H1 (cell line): ENCODE results near the gene TRIM50. TPM values are rescaled to one million over a fixed set of nuclear protein-coding genes. Genes with fewer than 3 reads are reported as not detected.
"Not testable (repeated sequence)": the region's sequence is repeated elsewhere in the genome, so short reads cannot be mapped to it uniquely, and the experiment has no call there.

Experiments used
- CTCF ChIA-PET: fragments of 300-600 bp; sonication (Branson Sonifier 250); formaldehyde crosslinking; loops from one replicate; lab custom pipeline; 2021; ENCODE audit not compliant: partially characterized antibody; lab: Charles Lee
- POLR2A ChIA-PET: fragments of 300-600 bp; sonication (Branson Sonifier 250); formaldehyde crosslinking; loops from one replicate; lab custom pipeline; 2021; ENCODE audit warnings: inconsistent platforms; ENCODE audit not compliant: partially characterized antibody; lab: Charles Lee
- DNase-seq, 2 experiments: peaks; one replicate each; pipeline versions ENCODE4 v3.0.0 to v3.0.0-alpha.2; 2010 to 2022; ENCODE audit warnings: low spot score in 2 of 2, low read depth in 1 of 2, mixed read lengths in 1 of 2
- FAIRE-seq: peaks from 2 replicates; lab custom pipeline; 2011; peaks lifted over from hg19 to GRCh38; lab: Jason Lieb, UNC
- H2AFZ ChIP-seq: 2 replicates; pipeline ENCODE4 v1.8.1; 2012; ENCODE audit warnings: low read length, inconsistent platforms
- H2AK5ac ChIP-seq: 2 replicates; pipeline ENCODE4 v1.6.1; 2013; ENCODE audit warnings: low read depth, low read length
- H2BK120ac ChIP-seq: replicated peaks from 2 replicates; pipeline ENCODE3; 2013; ENCODE audit warnings: low read depth, low read length, inconsistent platforms
- H2BK12ac ChIP-seq: 2 replicates; pipeline ENCODE4 v1.6.1; 2013; ENCODE audit warnings: low read depth, low read length
- H2BK15ac ChIP-seq: 2 replicates; pipeline ENCODE4 v1.6.1; 2013; ENCODE audit warnings: low read length
- H2BK20ac ChIP-seq: 2 replicates; pipeline ENCODE4 v1.6.1; 2013; ENCODE audit warnings: low read length
- H2BK5ac ChIP-seq: 2 replicates; pipeline ENCODE4 v1.6.1; 2013; ENCODE audit warnings: low read depth, low read length
- H3K14ac ChIP-seq: 2 replicates; pipeline ENCODE4 v1.6.1; 2013; ENCODE audit warnings: inconsistent platforms; ENCODE audit not compliant: insufficient read length
- H3K18ac ChIP-seq: 2 replicates; pipeline ENCODE4 v1.6.1; 2013; ENCODE audit warnings: low read length; ENCODE audit errors: extremely low read depth
- H3K23ac ChIP-seq: 2 replicates; pipeline ENCODE4 v1.6.1; 2013; ENCODE audit warnings: inconsistent platforms; ENCODE audit not compliant: insufficient read length
- H3K23me2 ChIP-seq: 2 replicates; pipeline ENCODE4 v1.6.1; 2013; ENCODE audit warnings: low read depth, low read length
- H3K27ac ChIP-seq: 2 replicates; pipeline ENCODE4 v1.6.1; 2011; ENCODE audit warnings: low read depth, low read length, inconsistent platforms
- H3K27me3 ChIP-seq, 4 experiments: replicated peaks in 1 of 4; 1 replicate in 1 of 4; 2 replicates in 3 of 4; pipeline versions ENCODE4 v1.6.1 to v1.8.1; 2011 to 2013; ENCODE audit warnings: low read length in 3 of 4, mild to moderate bottlenecking in 3 of 4, inconsistent platforms in 2 of 4, mixed read lengths in 2 of 4, moderate library complexity in 1 of 4; ENCODE audit not compliant: control insufficient read depth in 3 of 4, insufficient read depth in 3 of 4; ENCODE audit errors: extremely low read depth in 1 of 4
- H3K36me3 ChIP-seq, 4 experiments: 2 replicates each; pipeline versions ENCODE4 v1.6.1 to v1.8.1; 2011 to 2013; ENCODE audit warnings: mild to moderate bottlenecking in 4 of 4, low read length in 3 of 4, moderate library complexity in 2 of 4, control low read depth in 1 of 4, inconsistent platforms in 1 of 4; ENCODE audit not compliant: insufficient read depth in 4 of 4, control insufficient read depth in 2 of 4
- H3K4ac ChIP-seq: replicated peaks from 2 replicates; pipeline ENCODE3; 2013; ENCODE audit warnings: low read length, low read depth, mixed read lengths, inconsistent platforms; ENCODE audit not compliant: insufficient read length
- H3K4me1 ChIP-seq, 4 experiments: replicated peaks in 1 of 4; 1 replicate in 1 of 4; 2 replicates in 3 of 4; pipeline versions ENCODE4 v1.6.1 to v1.8.1; 2011 to 2013; ENCODE audit warnings: low read length in 3 of 4, inconsistent platforms in 2 of 4, mixed read lengths in 1 of 4; ENCODE audit not compliant: insufficient read depth in 4 of 4, control insufficient read depth in 3 of 4
- H3K4me2 ChIP-seq, 2 experiments: 2 replicates each; pipeline versions ENCODE4 v1.6.1 to v1.8.1; 2011 to 2013; ENCODE audit warnings: low read depth in 2 of 2, low read length in 2 of 2, control low read depth in 1 of 2, inconsistent platforms in 1 of 2, mild to moderate bottlenecking in 1 of 2; ENCODE audit not compliant: insufficient read depth in 1 of 2
- H3K4me3 ChIP-seq, 4 experiments: fragments of 200-600, 300-600 bp in 1 of 4; sonication (generic), shearing (Covaris generic), sonication (Bioruptor Twin) in 1 of 4; 2 replicates each; pipeline versions ENCODE4 v1.5.1 to v1.8.1; 2011 to 2016; ENCODE audit warnings: low read length in 4 of 4, low read depth in 3 of 4, control low read depth in 2 of 4, inconsistent platforms in 2 of 4, mild to moderate bottlenecking in 2 of 4, mixed read lengths in 1 of 4, moderate library complexity in 1 of 4; ENCODE audit not compliant: insufficient read depth in 2 of 4; ENCODE audit errors: extremely low read depth in 1 of 4
- H3K56ac ChIP-seq: replicated peaks from 2 replicates; pipeline ENCODE3; 2013; ENCODE audit warnings: low read depth, mild to moderate bottlenecking, mixed read lengths, low read length, inconsistent platforms; ENCODE audit not compliant: insufficient read length
- H3K79me1 ChIP-seq: 2 replicates; pipeline ENCODE4 v1.6.1; 2013; ENCODE audit warnings: low read depth, low read length, control low read depth
- H3K79me2 ChIP-seq, 2 experiments: 2 replicates each; pipeline versions ENCODE4 v1.6.1 to v1.8.1; 2012 to 2013; ENCODE audit warnings: low read length in 2 of 2, mild to moderate bottlenecking in 2 of 2, inconsistent platforms in 1 of 2; ENCODE audit not compliant: insufficient read depth in 2 of 2, control insufficient read depth in 1 of 2
- H3K9ac ChIP-seq, 4 experiments: replicated peaks in 1 of 4; 1 replicate in 1 of 4; 2 replicates in 3 of 4; pipeline versions ENCODE4 v1.6.1 to v1.8.1; 2011 to 2013; ENCODE audit warnings: low read depth in 3 of 4, low read length in 3 of 4, control low read depth in 2 of 4, mild to moderate bottlenecking in 2 of 4, moderate library complexity in 2 of 4, inconsistent platforms in 1 of 4; ENCODE audit errors: extremely low read depth in 1 of 4
- H3K9me3 ChIP-seq, 2 experiments: 2 replicates each; pipeline versions ENCODE4 v1.6.1 to v1.8.1; 2012 to 2013; ENCODE audit warnings: mild to moderate bottlenecking in 2 of 2, moderate library complexity in 2 of 2, control low read depth in 1 of 2, inconsistent platforms in 1 of 2, low read depth in 1 of 2, low read length in 1 of 2, mixed read lengths in 1 of 2; ENCODE audit not compliant: insufficient read depth in 2 of 2
- H4K20me1 ChIP-seq, 2 experiments: replicated peaks in 1 of 2; 2 replicates each; pipeline versions ENCODE3 to v1.8.1; 2011 to 2013; ENCODE audit warnings: inconsistent platforms in 2 of 2, low read length in 2 of 2, mild to moderate bottlenecking in 1 of 2; ENCODE audit not compliant: insufficient read depth in 2 of 2, control insufficient read depth in 1 of 2
- H4K5ac ChIP-seq: 2 replicates; pipeline ENCODE4 v1.6.1; 2013; ENCODE audit warnings: low read length, low read depth, mixed read lengths, inconsistent platforms; ENCODE audit not compliant: insufficient read length
- H4K8ac ChIP-seq: 2 replicates; pipeline ENCODE4 v1.8.0; 2013; ENCODE audit warnings: mild to moderate bottlenecking, moderate library complexity, low read length, inconsistent platforms; ENCODE audit not compliant: insufficient read depth; ENCODE audit errors: extremely low read depth
- H4K91ac ChIP-seq: replicated peaks from 2 replicates; pipeline ENCODE3; 2013; ENCODE audit warnings: low read length, mixed read lengths, inconsistent platforms; ENCODE audit not compliant: insufficient read length
- WGBS, 2 experiments: shearing (Covaris generic) in 1 of 2; methylation state at CpG; one replicate each; pipeline versions ENCODE4 v1.1.6 to v1.1.7; 2013 to 2015; ENCODE audit warnings: low lambda C conversion rate in 2 of 2, mixed read lengths in 2 of 2, inconsistent platforms in 1 of 2, low coverage in 1 of 2, missing lambda C conversion rate in 1 of 2; ENCODE audit not compliant: insufficient replicate concordance in 2 of 2, insufficient coverage in 1 of 2, insufficient read length in 1 of 2; ENCODE audit errors: extremely low coverage in 1 of 2, missing lambda C conversion rate in 1 of 2; 5-methylcytosine and 5-hydroxymethylcytosine counted together
- polyA plus RNA-seq, 7 experiments: library from polyadenylated mRNA; depleted of rRNA in 3 of 7; stranded (reverse) in 5 of 7; unstranded in 2 of 7; fragments of >200 nt in 5 of 7; fragments of 200-250 nt in 2 of 7; gene quantifications; 1 replicate in 5 of 7; 2 replicates in 1 of 7; 4 replicates in 1 of 7; pipeline versions ENCODE4 v1.2.1 to v1.2.3, GENCODE V29; 2011 to 2013; ENCODE audit warnings: missing spikeins in 2 of 7, mixed read lengths in 2 of 7
- total RNA-seq: library from RNA; stranded (reverse); fragmentation: NEBNext Ultra II Directional; extraction: Animal tissue kit (Norgen Biotek cat#: 25700); gene quantifications from 2 replicates; pipeline ENCODE4 v1.2.1, GENCODE V29; 2021

The TRIM50 gene
- total and polyA plus RNA-seq, 2 of the 8 experiments (the other 6 are each of a cell fraction or from before 2014, with no cell fraction given) = 0.12 TPM; not detected in 1

DNA sequence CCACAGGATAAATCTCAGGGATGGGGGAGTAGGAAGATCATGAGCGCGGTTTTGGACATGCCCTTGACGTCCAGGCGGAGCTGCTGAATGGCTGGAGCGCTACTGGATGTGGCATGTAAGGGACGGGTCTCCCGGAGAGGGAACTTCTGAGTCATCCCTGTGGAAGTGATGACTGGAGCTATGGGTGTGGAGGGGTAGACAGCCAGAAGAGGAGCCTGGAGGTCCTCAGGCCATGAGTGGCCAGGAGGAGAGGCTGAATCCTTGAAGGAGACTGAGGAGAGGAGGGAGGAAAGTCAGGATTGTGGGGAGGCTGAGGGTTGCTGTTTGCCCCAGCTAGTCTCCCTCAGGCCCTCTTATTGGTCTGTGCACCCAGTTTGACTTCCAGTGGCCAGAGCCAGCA, 16.5 kb downstream of the TRIM50 start:
- CTCF ChIA-PET, H3K4me3 ChIP-seq, POLR2A ChIA-PET, H3K56ac ChIP-seq, H3K9ac ChIP-seq, H3K23ac ChIP-seq, H3K9me3 ChIP-seq, H3K4me2 ChIP-seq, H3K4ac ChIP-seq, H3K4me1 ChIP-seq, H2AFZ ChIP-seq, H2BK12ac ChIP-seq, DNase-seq, H3K27ac ChIP-seq, H3K36me3 ChIP-seq, H3K79me1 ChIP-seq, H2BK15ac ChIP-seq, H4K20me1 ChIP-seq, H4K5ac ChIP-seq, H2BK120ac ChIP-seq, H3K14ac ChIP-seq, H2BK20ac ChIP-seq, H4K8ac ChIP-seq, H2BK5ac ChIP-seq, FAIRE-seq, H3K18ac ChIP-seq, H3K23me2 ChIP-seq, H4K91ac ChIP-seq, H3K27me3 ChIP-seq, H2AK5ac ChIP-seq: not testable (repeated sequence)
- peaks cover 3 to 19% of the 10 kb centered on the region in 2 experiments; a peak in 3 of 4 replicates for H3K79me2 ChIP-seq
- WGBS, 2 experiments = 78% methylated on average over 7 of the region's 7 CpGs; no CpG with 5 or more reads in 1 of the 2 experiments
